Neutrophil (primary cell): ENCODE results near the gene ALG12.
"Not testable (repeated sequence)": the region's sequence is repeated elsewhere in the genome, so short reads cannot be mapped to it uniquely, and the experiment has no call there.

Experiments used
- H3K27ac ChIP-seq: fragments of 200-600 bp; sonication (generic); 2 replicates; pipeline ENCODE4 v1.5.1; 2016; ENCODE audit warnings: mild to moderate bottlenecking, moderate library complexity
- H3K27me3 ChIP-seq: fragments of 200-600 bp; sonication (generic); 2 replicates; pipeline ENCODE4 v1.6.0; 2016; ENCODE audit warnings: mild to moderate bottlenecking
- H3K36me3 ChIP-seq: fragments of 200-600 bp; sonication (generic); 2 replicates; pipeline ENCODE4 v1.5.1; 2017
- H3K4me1 ChIP-seq, 2 experiments: fragments of 200-600 bp in 1 of 2; sonication (generic) in 1 of 2; 1 replicate in 1 of 2; 2 replicates in 1 of 2; pipeline versions ENCODE4 v1.5.1 to v1.6.1; 2013 to 2016; ENCODE audit warnings: low read depth in 1 of 2, low read length in 1 of 2, mild to moderate bottlenecking in 1 of 2, moderate library complexity in 1 of 2; ENCODE audit not compliant: control insufficient read depth in 1 of 2, insufficient read depth in 1 of 2
- H3K4me3 ChIP-seq, 2 experiments: fragments of 200-600 bp in 1 of 2; sonication (generic) in 1 of 2; 1 replicate in 1 of 2; 2 replicates in 1 of 2; pipeline ENCODE4 v1.5.1; 2013 to 2016; ENCODE audit warnings: low read depth in 1 of 2, low read length in 1 of 2, mild to moderate bottlenecking in 1 of 2, moderate library complexity in 1 of 2
- H3K9me3 ChIP-seq: fragments of 200-600 bp; sonication (generic); 2 replicates; pipeline ENCODE4 v1.5.1; 2016
- CTCF ChIP-seq: fragments of 200-600 bp; sonication (generic); IDR thresholded peaks from 2 replicates; pipeline ENCODE4 v1.5.1; 2016; ENCODE audit warnings: antibody characterized with exemption

The ALG12 gene

DNA sequence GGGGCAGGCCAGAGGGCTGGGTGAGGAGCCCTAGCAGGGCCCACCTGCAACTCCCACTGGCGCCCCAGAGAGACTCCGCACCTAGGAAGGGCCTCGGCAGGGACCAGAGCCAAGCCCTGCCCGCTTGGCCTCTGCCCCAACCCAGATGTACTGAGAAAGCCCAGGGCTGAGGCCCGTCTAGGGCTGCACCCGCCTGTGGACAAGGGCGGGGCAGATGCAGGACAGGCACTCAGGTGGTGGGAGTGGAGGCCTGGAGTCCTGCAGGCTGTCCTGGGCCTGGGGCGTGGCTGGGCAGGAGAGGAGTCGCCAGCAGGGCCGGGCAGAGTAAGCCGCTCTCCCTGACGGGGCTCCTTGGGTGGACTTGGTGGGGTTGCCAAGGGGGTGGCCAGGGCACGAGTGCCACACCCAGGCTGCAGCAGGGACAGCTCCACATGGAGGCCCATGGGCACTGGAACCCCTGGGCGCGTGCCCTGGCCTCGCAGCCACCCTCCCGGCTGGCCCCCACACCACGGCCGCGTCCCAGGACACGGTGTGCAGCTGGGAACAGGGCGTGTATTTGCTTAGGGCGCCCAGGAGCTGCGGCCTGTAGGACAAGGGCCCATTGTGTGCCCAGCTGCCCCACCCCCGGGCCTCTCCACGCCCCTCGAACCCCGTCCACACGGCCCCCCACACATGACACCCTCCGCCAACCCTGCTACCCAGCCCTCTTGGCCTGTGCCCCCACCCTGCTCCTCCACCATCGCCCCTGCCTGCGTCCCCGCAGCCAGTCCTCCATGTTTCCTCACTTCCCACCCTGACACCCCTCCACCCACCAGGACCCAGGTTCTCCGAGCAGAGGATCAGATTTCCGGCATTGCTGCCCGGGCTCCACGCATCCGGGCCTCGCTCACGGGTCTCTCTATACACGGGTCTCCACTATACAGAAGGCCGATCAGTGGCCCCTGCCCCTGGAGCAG lies 31.0 kb upstream of the ALG12 start:
- TF ChIP-seq CTCF, result no peak
- Histone ChIP-seq H3K27ac (no peak overlapping the region), H3K27me3 (no peaks in the 10 kb centered on the region), H3K9me3 (no peaks in the 10 kb centered on the region), H3K4me3 (no peak overlapping the region), H3K36me3 (no peaks in the 10 kb centered on the region), H3K4me1 (peaks cover 44 to 48% of the 10 kb centered on the region in 2 experiments)

DNA sequence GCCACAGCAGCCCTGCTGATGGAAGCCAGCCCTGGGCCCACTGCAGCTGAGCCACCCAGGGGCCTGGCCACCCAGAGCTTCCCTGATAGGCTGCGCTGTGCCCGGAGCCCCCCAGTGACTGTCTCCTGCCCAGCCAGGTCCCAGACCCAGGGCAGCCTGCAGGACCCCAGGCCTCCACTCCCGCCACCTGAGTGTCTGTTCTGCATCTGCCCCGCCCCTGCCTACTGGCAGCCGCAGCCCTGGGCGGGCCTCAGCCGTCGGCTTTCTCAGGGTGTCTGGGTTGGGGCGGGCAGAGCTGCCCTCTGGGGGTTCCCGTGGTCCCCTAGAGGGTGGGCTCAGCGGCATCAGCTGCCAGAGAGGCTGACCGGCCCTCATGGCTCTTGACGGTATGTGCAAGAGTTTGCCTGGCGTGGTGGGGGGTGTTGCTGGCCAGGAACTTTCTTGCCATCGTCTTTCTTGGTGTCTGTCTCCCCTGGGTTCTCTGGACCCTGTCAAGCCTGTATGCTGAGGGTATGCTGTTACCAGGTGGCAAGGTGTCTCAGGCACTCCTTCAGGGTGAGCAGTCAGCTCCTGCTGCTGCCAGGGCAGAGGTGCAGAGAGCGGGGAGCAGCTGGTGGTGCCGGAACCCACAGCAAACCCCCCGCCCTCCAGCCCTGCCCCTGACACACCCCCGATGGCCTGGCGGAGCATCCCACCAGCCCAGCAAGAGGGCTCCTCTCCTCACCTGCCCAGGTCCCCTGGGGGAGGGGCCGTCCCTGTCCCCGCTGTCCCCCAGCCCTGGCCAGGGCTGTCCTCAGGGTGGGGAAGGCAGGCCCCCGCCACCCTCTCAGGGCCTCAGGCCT lies 30.1 kb upstream of the ALG12 start:
- Histone ChIP-seq H3K27ac (no peak overlapping the region), H3K9me3 (no peaks in the 10 kb centered on the region), H3K4me3 (no peak overlapping the region), H3K36me3 (no peaks in the 10 kb centered on the region), H3K27me3 (no peaks in the 10 kb centered on the region), H3K4me1 (peaks cover 35 to 39% of the 10 kb centered on the region in 2 experiments)
- TF ChIP-seq CTCF, result no peak

DNA sequence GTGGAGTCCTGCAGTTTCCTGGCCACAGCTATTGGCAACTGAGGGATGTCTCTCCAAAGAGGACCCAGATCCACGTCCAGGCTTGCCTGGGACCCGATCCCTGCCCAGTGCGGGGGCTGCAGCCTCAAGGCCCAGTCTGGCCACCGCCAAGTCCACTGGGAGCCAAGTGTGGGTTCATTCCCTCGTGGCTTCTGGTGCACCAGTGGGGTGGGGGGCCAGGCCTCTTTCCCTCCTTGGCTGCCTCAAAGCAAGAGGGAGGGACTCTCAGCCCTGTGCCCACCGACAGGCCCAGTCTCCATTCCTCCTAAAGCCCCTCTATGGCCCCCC lies 29.0 kb upstream of the ALG12 start:
- TF ChIP-seq CTCF, result no peak
- no peaks in the 10 kb centered on the region for H3K27me3 ChIP-seq
- no peaks in the 10 kb centered on the region for H3K36me3 ChIP-seq
- no peak overlapping the region for H3K4me3 ChIP-seq
- H3K4me1 ChIP-seq, result peaks cover 24 to 29% of the 10 kb centered on the region in 2 experiments
- H3K9me3 ChIP-seq, result no peaks in the 10 kb centered on the region
- no peak overlapping the region for H3K27ac ChIP-seq

GRCh38 chr22:49946612-49947295 lies 28.5 kb upstream of the ALG12 start:
- no peaks in the 10 kb centered on the region for H3K27me3 ChIP-seq
- TF ChIP-seq CTCF, result no peak
- no peak overlapping the region for H3K4me3 ChIP-seq
- H3K4me1 ChIP-seq, result peaks cover 19 to 23% of the 10 kb centered on the region in 2 experiments
- no peaks in the 10 kb centered on the region for H3K36me3 ChIP-seq
- no peaks in the 10 kb centered on the region for H3K9me3 ChIP-seq
- peak overlapping the region; percentile 38 for H3K27ac ChIP-seq

DNA sequence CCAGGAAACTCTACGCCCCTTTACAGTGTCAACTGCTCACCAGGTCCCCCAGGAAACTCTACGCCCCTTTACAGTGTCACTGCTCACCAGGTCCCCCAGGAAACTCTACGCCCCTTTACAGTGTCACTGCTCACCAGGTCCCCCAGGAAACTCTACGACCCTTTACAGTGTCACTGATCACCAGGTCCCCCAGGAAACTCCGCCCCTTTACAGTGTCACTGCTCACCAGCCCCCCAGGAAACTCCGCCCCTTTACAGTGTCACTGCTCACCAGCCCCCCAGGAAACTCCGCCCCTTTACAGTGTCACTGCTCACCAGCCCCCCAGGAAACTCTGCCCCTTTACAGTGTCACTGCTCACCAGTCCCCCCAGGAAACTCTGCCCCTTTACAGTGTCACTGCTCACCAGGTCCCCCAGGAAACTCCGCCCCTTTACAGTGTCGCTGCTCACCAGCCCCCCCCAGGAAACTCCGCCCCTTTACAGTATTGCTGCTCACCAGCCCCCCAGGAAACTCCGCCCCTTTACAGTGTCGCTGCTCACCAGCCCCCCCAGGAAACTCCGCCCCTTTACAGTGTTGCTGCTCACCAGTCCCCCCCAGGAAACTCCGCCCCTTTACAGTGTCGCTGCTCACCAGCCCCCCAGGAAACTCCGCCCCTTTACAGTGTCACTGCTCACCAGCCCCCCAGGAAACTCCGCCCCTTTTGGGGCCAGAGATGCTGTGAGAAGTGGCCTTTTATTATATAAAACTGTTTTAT lies 27.0 kb upstream of the ALG12 start:
- H3K36me3 ChIP-seq, result not testable (repeated sequence)
- Histone ChIP-seq H3K27ac (peak overlapping the region; percentile 82), H3K4me1 (peaks cover 5 to 11% of the 10 kb centered on the region in 2 experiments)

More for the DNA sequence above, 27.0 kb upstream of the ALG12 start:
- not testable (repeated sequence) for H3K4me3 ChIP-seq, H3K27me3 ChIP-seq, H3K9me3 ChIP-seq
